ENCODE data around the gene DUSP22.

- TF ChIP-seq CTCF (IDR thresholded peaks at IDR 0.05) (no peak), POLR2AphosphoS5 (IDR thresholded peaks at IDR 0.05) (no peak)
Observed at GRCh38 chr6:297571-298232, 5.4 kb downstream of the DUSP22 start.

Data from stomach (tissue), 4 donors.